Activated naive CD4-positive, alpha-beta T cell treated with anti-CD3 and anti-CD28 coated beads, Interleukin-2, amount 10 ng/mL, durations not matched to agents 7 days and 5 days (primary cell): ENCODE results near the gene B4GALNT3.

Experiments
- CTCF ChIA-PET: fragments of 350-600 bp; sonication (Branson Sonifier 250); formaldehyde crosslinking; loops from one replicate; lab custom pipeline; 2021; ENCODE audit warnings: antibody characterized with exemption; lab: Charles Lee
- DNase-seq: peaks from one replicate; pipeline ENCODE4 v3.0.0-alpha.2; 2020
- H3K27ac Mint-ChIP-seq: one replicate; pipeline ENCODE4 v1.8.0; 2021; ENCODE audit warnings: mild to moderate bottlenecking, moderate library complexity, mixed read lengths
- H3K27me3 Mint-ChIP-seq: one replicate; pipeline ENCODE4 v1.8.0; 2021; ENCODE audit warnings: mild to moderate bottlenecking, mixed read lengths
- H3K36me3 Mint-ChIP-seq: one replicate; pipeline ENCODE4 v1.8.0; 2021; ENCODE audit warnings: mixed read lengths
- H3K4me1 Mint-ChIP-seq: one replicate; pipeline ENCODE4 v1.8.0; 2021; ENCODE audit warnings: mixed read lengths
- H3K4me3 Mint-ChIP-seq: one replicate; pipeline ENCODE4 v1.8.0; 2021; ENCODE audit warnings: mild to moderate bottlenecking, moderate library complexity, mixed read lengths
- H3K9me3 Mint-ChIP-seq: one replicate; pipeline ENCODE4 v1.8.0; 2021; ENCODE audit warnings: mixed read lengths

The B4GALNT3 gene

GRCh38 chr12:508145-508544 is 48.4 kb downstream of the B4GALNT3 start:
- Mint-ChIP-seq H3K9me3 (no peaks in the 10 kb centered on the region), H3K27ac (no peak overlapping the region), H3K36me3 (no peaks in the 10 kb centered on the region), H3K4me1 (peaks cover 3% of the 10 kb centered on the region), H3K4me3 (no peak overlapping the region), H3K27me3 (peaks cover 50% of the 10 kb centered on the region)
- CTCF ChIA-PET = interaction anchor here (0.6 kb wide), 1 partner anchor 389 kb away, joined by 3 read pairs; no protein-coding TSS in a partner anchor
- DNase-seq = no peak

DNA sequence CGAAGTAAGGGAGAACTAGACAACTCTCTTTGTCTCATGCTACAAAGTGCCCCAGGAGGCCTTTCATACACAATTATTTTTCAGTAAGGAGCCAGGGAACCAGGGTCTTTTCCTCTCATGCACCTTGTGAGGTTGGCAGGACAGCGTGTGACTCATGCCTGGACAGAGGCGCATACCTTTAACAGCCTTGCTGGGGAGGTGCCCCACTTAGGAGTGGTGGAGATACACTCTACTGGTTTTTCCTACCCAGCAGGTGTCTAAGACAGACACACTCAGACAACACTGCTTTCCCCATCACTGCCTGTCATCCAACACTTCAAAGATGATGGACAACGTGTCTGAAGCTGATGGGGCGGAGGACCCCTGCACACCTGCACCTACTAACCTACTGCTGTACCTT is 49.1 kb downstream of the B4GALNT3 start:
- no peaks in the 10 kb centered on the region for H3K36me3 Mint-ChIP-seq
- no peaks in the 10 kb centered on the region for H3K9me3 Mint-ChIP-seq
- no peak overlapping the region for H3K4me3 Mint-ChIP-seq
- H3K27ac Mint-ChIP-seq = no peak overlapping the region
- no peak for DNase-seq
- no peaks in the 10 kb centered on the region for H3K4me1 Mint-ChIP-seq
- H3K27me3 Mint-ChIP-seq = peaks cover 46% of the 10 kb centered on the region
- CTCF ChIA-PET = interaction anchor here (0.6 kb wide), 1 partner anchor 389 kb away, joined by 3 read pairs; no protein-coding TSS in a partner anchor

DNA sequence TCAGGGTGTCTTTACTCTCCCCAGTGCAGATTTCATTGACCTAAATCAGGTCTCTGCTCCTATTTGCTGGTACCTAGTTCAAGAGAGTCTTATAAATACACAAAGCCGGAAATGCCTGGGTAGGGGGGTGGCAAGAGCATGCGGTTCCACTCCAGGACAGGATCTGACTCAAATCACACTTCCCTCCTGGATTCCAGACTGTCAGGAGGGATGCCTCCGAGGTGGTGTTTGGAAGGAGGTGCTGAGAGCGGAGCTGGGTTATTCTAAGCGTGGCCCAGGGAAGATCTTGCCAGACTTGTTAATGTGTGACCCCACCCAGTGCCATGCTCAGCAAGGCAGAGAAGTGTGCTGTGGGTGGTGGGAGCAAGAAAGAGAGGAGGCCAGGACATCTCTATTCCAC is 49.8 kb downstream of the B4GALNT3 start:
- H3K27ac Mint-ChIP-seq = no peak overlapping the region

DNA sequence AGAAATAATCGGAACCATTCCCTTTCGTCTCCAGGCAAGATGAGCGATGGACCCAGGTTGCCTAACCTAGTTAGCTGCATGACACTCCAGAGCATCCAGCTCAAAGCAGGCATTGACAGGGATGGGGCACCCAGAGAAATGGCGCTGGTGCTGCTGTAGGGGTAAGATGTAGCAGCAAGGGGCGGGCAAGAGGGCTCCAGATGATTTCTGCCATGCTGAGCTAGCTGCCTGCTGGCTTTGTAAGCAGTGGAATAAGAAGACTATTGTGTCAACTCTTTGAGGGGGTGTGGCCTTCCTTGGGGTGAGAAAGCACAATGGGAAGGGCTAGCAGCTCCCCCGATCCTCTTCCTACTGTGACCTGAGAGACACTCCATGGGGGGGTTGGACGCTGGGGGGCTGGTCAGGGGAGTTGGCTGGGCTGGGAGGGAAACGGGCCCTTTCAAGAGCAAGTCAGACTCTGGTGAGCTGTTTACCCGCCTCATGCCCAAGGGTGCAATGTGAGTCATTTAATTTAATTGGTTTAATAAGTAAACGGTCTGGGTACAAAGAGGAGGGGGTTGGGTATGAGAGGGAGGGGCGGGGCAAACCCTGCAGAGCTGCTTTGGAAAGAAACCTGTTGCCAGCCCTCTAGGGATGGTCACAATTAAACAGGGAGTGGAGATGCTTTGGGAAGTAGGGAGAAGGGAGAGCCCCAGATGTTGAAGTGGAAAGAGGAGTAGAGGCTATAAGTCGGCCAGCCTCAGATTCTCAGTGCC is 50.5 kb downstream of the B4GALNT3 start:
- CTCF ChIA-PET = interaction anchor here (0.6 kb wide), 1 partner anchor 24 kb away, joined by 3 read pairs; no protein-coding TSS in a partner anchor
- Mint-ChIP-seq H3K27me3 (peaks cover 38% of the 10 kb centered on the region), H3K36me3 (no peaks in the 10 kb centered on the region), H3K27ac (no peak overlapping the region), H3K4me3 (no peak overlapping the region), H3K4me1 (no peaks in the 10 kb centered on the region), H3K9me3 (no peaks in the 10 kb centered on the region)
- DNase-seq = no peak

More for the DNA sequence above, 49.8 kb downstream of the B4GALNT3 start:
- Mint-ChIP-seq H3K27me3 (peaks cover 44% of the 10 kb centered on the region), H3K9me3 (no peaks in the 10 kb centered on the region), H3K4me3 (no peak overlapping the region), H3K4me1 (no peaks in the 10 kb centered on the region), H3K36me3 (no peaks in the 10 kb centered on the region)
- CTCF ChIA-PET = interaction anchor here (0.6 kb wide), 1 partner anchor 24 kb away, joined by 3 read pairs; no protein-coding TSS in a partner anchor
- no peak for DNase-seq

GRCh38 chr12:512933-513332 is 53.2 kb downstream of the B4GALNT3 start:
- no peaks in the 10 kb centered on the region for H3K9me3 Mint-ChIP-seq
- no peak overlapping the region for H3K27ac Mint-ChIP-seq
- H3K4me1 Mint-ChIP-seq = no peaks in the 10 kb centered on the region
- DNase-seq = no peak
- H3K27me3 Mint-ChIP-seq = peaks cover 32% of the 10 kb centered on the region
- no peaks in the 10 kb centered on the region for H3K36me3 Mint-ChIP-seq
- no peak overlapping the region for H3K4me3 Mint-ChIP-seq
- CTCF ChIA-PET = no interaction called here

DNA sequence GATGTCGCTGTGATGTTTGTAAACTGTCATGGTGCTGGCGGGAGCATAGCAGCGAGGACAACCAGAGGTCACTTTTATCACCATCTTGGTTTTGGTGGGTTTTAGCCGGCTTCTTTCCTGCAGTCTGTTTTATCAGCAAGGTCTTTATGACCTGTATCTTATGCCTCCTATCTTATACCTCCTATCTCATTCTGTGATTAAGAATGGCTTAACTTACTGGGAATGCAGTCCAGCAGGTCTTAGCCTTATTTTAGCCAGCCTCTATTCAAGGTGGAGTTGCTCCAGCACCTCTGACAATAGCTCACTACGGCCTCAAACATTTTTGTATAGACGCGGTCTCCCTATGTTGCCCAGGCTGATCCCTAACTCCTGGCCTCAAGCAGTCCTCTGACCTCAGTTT is 53.7 kb downstream of the B4GALNT3 start:
- Mint-ChIP-seq H3K36me3 (no peaks in the 10 kb centered on the region), H3K27me3 (peaks cover 32% of the 10 kb centered on the region), H3K9me3 (no peaks in the 10 kb centered on the region), H3K27ac (no peak overlapping the region), H3K4me1 (no peaks in the 10 kb centered on the region), H3K4me3 (no peak overlapping the region)
- CTCF ChIA-PET = no interaction called here
- DNase-seq = no peak

DNA sequence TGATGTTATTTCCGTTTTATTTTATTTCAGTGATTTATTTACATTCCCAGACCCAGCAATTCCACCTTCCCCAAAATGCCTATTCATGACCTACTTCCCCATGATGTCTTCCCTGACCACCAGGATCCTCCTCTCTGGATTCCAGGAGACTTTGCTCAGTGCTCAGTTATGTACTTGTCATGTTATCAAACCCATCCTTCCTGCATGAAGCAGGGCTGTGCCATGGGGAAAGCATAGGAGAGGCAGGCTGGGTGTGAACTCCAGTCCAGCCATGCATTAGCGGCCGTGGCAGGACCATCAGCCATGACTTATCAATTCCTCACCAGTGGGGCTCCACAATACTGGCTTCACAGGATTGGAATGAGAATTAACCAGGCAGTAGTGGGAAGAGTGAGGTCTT is 57.8 kb downstream of the B4GALNT3 start:
- no peaks in the 10 kb centered on the region for H3K4me1 Mint-ChIP-seq
- H3K4me3 Mint-ChIP-seq = no peak overlapping the region
- H3K27me3 Mint-ChIP-seq = peaks cover 17% of the 10 kb centered on the region
- H3K27ac Mint-ChIP-seq = no peak overlapping the region
- no peaks in the 10 kb centered on the region for H3K36me3 Mint-ChIP-seq
- no peaks in the 10 kb centered on the region for H3K9me3 Mint-ChIP-seq
- no peak for DNase-seq
- CTCF ChIA-PET = no interaction called here

DNA sequence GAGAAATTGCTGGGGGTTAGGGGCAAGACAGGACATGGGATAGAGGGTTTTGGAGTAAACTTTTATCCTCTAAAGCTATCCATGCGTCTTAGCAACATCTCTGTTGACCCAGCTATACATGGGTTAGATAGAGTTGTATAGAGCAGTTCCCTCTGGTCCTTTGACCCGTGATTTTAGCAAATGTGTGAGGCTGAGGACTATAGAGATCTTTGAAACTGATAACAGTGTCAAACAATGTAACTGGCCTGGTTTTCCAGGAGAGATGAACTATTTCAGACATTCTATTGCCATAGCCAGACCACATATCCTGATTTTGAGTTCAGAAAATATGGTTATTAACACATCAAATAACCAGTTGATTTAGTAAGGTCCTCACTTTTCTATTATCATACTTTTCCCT is 60.4 kb downstream of the B4GALNT3 start:
- no peaks in the 10 kb centered on the region for H3K9me3 Mint-ChIP-seq
- H3K4me3 Mint-ChIP-seq = no peak overlapping the region
- no peak for DNase-seq
- no peaks in the 10 kb centered on the region for H3K36me3 Mint-ChIP-seq
- H3K27me3 Mint-ChIP-seq = peaks cover 13% of the 10 kb centered on the region
- CTCF ChIA-PET = no interaction called here
- H3K4me1 Mint-ChIP-seq = no peaks in the 10 kb centered on the region
- H3K27ac Mint-ChIP-seq = no peak overlapping the region

DNA sequence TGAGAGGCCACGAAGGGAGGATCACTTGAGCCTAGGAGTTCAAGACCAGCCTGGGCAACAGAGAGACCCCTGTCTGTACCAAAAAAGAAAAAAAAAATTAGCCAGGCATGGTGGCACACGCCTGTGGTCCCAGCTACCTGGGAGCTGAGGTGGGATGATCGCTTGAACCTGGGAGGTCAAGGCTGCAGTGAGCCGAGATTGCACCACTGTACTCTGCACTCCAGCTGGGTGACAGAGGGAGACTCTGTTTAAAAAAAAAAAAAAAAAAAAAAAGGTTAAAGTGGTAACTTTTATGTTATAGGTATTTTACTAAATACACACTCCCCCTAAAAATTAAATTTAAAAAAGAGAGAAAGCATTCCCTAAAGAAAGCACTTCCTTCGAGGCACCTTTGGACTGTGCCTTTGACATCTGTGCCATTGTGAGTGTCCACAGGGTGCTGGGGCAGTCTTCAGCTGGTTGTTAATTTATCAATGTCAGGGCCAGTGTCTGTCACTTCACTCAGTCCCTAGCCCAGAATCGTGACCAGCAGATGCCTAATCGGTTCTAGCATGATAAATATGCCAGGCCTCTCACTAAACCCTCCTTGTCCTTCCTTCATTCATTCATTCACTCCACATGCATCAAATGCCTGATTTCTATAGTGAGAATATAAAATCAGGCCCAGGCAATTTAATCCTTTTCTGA is 63.1 kb downstream of the B4GALNT3 start:
- no peaks in the 10 kb centered on the region for H3K4me1 Mint-ChIP-seq
- no peak for DNase-seq
- H3K4me3 Mint-ChIP-seq = no peak overlapping the region
- H3K36me3 Mint-ChIP-seq = no peaks in the 10 kb centered on the region
- H3K27ac Mint-ChIP-seq = no peak overlapping the region
- CTCF ChIA-PET = no interaction called here
- peaks cover 30% of the 10 kb centered on the region for H3K27me3 Mint-ChIP-seq
- H3K9me3 Mint-ChIP-seq = no peaks in the 10 kb centered on the region

DNA sequence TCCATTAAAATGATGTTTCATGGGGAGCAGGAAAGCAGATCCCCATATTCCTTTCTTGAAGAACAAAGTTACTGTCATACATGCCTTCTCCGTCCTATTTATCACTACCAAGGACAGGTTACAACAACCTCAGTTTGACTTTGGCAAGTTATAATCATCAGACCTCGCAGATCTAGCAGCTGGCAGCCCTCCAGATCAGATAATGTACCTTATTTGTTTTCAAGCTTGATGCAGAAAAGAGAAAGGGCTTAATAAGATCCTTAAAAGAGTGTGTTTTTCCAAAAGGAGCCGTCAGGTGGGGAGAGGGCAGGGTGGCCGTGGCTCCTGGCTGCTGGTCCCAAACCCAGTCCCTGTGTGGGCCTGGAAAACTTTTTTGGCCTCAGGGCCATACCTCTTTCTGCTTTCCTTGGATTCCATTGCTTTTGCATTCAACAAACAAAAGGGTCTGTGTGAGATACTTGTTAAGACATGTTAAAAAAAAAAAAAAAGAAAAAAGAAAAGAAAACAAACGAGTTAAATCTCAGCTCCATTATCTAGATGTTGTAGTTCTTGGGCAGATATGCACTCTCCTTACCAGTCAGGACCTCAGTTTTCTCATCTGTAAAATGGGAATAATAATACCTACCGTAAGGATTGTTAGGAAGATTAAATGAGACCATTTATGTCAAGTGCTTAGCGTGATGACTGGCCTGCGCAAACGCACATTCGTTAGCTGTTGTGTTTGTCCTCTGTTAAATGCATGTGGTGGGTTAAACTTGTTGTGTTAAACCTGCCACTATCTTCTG is 64.6 kb downstream of the B4GALNT3 start:
- H3K36me3 Mint-ChIP-seq = no peaks in the 10 kb centered on the region
- CTCF ChIA-PET = no interaction called here
- no peak overlapping the region for H3K27ac Mint-ChIP-seq
- DNase-seq = no peak
- peaks cover 28% of the 10 kb centered on the region for H3K27me3 Mint-ChIP-seq
- H3K4me3 Mint-ChIP-seq = no peak overlapping the region
- H3K9me3 Mint-ChIP-seq = peaks cover 4% of the 10 kb centered on the region
- no peaks in the 10 kb centered on the region for H3K4me1 Mint-ChIP-seq

GRCh38 chr12:526089-526488 is 66.3 kb downstream of the B4GALNT3 start:
- DNase-seq = no peak

DNA sequence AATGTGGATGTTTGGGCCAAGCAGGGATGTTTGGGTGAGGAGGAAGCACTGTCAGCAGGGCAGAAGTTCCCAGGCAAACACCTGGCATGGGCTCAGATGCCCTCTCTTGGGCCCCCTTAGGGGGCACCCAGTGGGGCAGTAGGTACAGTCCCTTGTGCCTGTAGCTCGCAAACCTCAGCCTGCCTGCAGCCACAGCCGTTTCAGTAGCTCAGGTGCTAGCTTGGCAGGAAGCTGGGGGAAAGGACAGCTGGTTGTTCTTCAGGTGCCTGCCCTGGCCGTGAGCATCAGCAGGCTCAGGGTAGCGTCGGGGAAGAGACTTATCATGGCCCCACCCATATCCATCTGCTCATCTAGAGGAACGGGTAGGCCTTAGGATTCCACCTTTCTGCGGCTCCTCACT is 67.5 kb downstream of the B4GALNT3 start:
- peaks cover 18% of the 10 kb centered on the region for H3K9me3 Mint-ChIP-seq

More at GRCh38 chr12:526089-526488, 66.3 kb downstream of the B4GALNT3 start:
- Mint-ChIP-seq H3K36me3 (no peaks in the 10 kb centered on the region), H3K4me3 (no peak overlapping the region), H3K27me3 (peaks cover 23% of the 10 kb centered on the region), H3K9me3 (peaks cover 14% of the 10 kb centered on the region), H3K27ac (no peak overlapping the region), H3K4me1 (no peaks in the 10 kb centered on the region)
- CTCF ChIA-PET = no interaction called here

GRCh38 chr12:527729-528128 is 68.0 kb downstream of the B4GALNT3 start:
- Mint-ChIP-seq H3K9me3 (peaks cover 23% of the 10 kb centered on the region), H3K36me3 (no peaks in the 10 kb centered on the region), H3K27ac (no peak overlapping the region), H3K4me1 (no peaks in the 10 kb centered on the region), H3K4me3 (no peak overlapping the region), H3K27me3 (peaks cover 26% of the 10 kb centered on the region)
- CTCF ChIA-PET = interaction anchor here (1.0 to 1.2 kb wide), 3 partner anchors 9 to 565 kb away, joined by 3 to 4 read pairs (median 3); no protein-coding TSS in a partner anchor
- no peak for DNase-seq

More for the DNA sequence above, 67.5 kb downstream of the B4GALNT3 start:
- no peak for DNase-seq
- no peaks in the 10 kb centered on the region for H3K4me1 Mint-ChIP-seq
- no peaks in the 10 kb centered on the region for H3K36me3 Mint-ChIP-seq
- CTCF ChIA-PET = interaction anchor here (1.2 kb wide), 2 partner anchors 10 to 75 kb away, joined by 3 to 4 read pairs; no protein-coding TSS in a partner anchor
- H3K4me3 Mint-ChIP-seq = no peak overlapping the region
- peaks cover 21% of the 10 kb centered on the region for H3K27me3 Mint-ChIP-seq
- no peak overlapping the region for H3K27ac Mint-ChIP-seq

DNA sequence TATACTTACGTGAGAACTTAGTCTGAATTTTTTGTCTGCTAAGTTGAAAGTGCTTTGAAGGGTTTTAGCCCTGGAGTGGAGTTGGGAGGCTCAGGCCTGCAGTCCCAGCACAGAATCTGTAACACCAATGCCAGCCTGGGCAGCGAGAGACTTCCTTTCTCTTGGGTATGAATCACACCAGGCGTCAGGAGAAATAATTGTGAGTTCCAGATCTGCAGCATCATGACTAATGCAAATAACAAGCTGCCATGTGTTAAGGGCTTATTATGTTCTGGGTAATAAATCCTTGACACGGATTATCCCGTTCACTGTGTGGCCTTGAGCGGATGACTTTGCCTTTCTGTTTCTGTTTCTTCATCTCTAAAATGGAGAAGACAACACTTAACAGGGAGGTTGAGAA is 70.6 kb downstream of the B4GALNT3 start:
- Mint-ChIP-seq H3K4me3 (no peak overlapping the region), H3K4me1 (no peaks in the 10 kb centered on the region), H3K9me3 (peaks cover 25% of the 10 kb centered on the region), H3K36me3 (no peaks in the 10 kb centered on the region), H3K27ac (no peak overlapping the region), H3K27me3 (peaks cover 40% of the 10 kb centered on the region)
- CTCF ChIA-PET = interaction anchor here (1.0 to 1.5 kb wide), 2 partner anchors 62 to 76 kb away, joined by 4 read pairs; no protein-coding TSS in a partner anchor
- DNase-seq = no peak
